Left ventricle myocardium inferior (tissue), 1 donor: ENCODE results near the gene TRIM58. TPM values are rescaled to one million over a fixed set of nuclear protein-coding genes. Genes with fewer than 3 reads are reported as not detected.

Experiments used
- DNase-seq: peaks from one replicate; pipeline ENCODE4 v3.0.0-alpha.2; 2020
- H3K27ac ChIP-seq: fragments of 200-600 bp; replicated peaks from 2 replicates; pipeline ENCODE4 v1.8.0; 2021
- H3K27me3 ChIP-seq: fragments of 200-600 bp; 2 replicates; pipeline ENCODE4 v1.8.0; 2021; ENCODE audit warnings: low read depth
- H3K36me3 ChIP-seq: fragments of 200-600 bp; 2 replicates; pipeline ENCODE4 v1.8.0; 2021
- H3K4me1 ChIP-seq: fragments of 200-600 bp; 2 replicates; pipeline ENCODE4 v1.8.0; 2021
- H3K4me3 ChIP-seq: fragments of 200-600 bp; 2 replicates; pipeline ENCODE4 v1.8.0; 2021; ENCODE audit warnings: mild to moderate bottlenecking, moderate library complexity
- H3K9me3 ChIP-seq: fragments of 200-600 bp; replicated peaks from 2 replicates; pipeline ENCODE4 v1.8.0; 2021
- intact Hi-C: fragments of 100-400 bp; cut with micrococcal nuclease; formaldehyde crosslinking; loops from one replicate; pipeline ENCODE4 v1.11.0; 2022
- total RNA-seq: library from RNA; stranded (reverse); fragmentation: NEBNext Ultra II Directional; extraction: Animal tissue kit (Norgen Biotek cat#: 25700); gene quantifications from one replicate; pipeline ENCODE4 v1.2.1, GENCODE V29; 2021
- TF ChIP-seq, protein P1 (sequence below): fragments of 200-600 bp; IDR thresholded peaks from 2 replicates; pipeline ENCODE4 v1.8.0; 2021; ENCODE audit warnings: antibody characterized with exemption, mild to moderate bottlenecking, borderline replicate concordance
- donor health status: DM: no; HTN: yes; CAD: no; lungs with severe emphysema.

TRIM58 gene
- total RNA-seq, 1 donor from 2014 or later = 0.16 TPM

GRCh38 chr1:247829656-247830055 is 27.3 kb upstream of the TRIM58 start:
- TF ChIP-seq, protein P1, sequence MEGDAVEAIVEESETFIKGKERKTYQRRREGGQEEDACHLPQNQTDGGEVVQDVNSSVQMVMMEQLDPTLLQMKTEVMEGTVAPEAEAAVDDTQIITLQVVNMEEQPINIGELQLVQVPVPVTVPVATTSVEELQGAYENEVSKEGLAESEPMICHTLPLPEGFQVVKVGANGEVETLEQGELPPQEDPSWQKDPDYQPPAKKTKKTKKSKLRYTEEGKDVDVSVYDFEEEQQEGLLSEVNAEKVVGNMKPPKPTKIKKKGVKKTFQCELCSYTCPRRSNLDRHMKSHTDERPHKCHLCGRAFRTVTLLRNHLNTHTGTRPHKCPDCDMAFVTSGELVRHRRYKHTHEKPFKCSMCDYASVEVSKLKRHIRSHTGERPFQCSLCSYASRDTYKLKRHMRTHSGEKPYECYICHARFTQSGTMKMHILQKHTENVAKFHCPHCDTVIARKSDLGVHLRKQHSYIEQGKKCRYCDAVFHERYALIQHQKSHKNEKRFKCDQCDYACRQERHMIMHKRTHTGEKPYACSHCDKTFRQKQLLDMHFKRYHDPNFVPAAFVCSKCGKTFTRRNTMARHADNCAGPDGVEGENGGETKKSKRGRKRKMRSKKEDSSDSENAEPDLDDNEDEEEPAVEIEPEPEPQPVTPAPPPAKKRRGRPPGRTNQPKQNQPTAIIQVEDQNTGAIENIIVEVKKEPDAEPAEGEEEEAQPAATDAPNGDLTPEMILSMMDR = no peak
- H3K9me3 ChIP-seq = no peaks in the 10 kb centered on the region
- no peak overlapping the region for H3K4me3 ChIP-seq
- no peak overlapping the region for H3K27ac ChIP-seq
- no peaks in the 10 kb centered on the region for H3K27me3 ChIP-seq
- no peak for DNase-seq
- no peaks in the 10 kb centered on the region for H3K4me1 ChIP-seq
- H3K36me3 ChIP-seq = no peaks in the 10 kb centered on the region
- intact Hi-C loops = no loop called here

- TF ChIP-seq, protein P1 = no peak
Observed at GRCh38 chr1:247833601-247834000, 23.4 kb upstream of the TRIM58 start.

DNA sequence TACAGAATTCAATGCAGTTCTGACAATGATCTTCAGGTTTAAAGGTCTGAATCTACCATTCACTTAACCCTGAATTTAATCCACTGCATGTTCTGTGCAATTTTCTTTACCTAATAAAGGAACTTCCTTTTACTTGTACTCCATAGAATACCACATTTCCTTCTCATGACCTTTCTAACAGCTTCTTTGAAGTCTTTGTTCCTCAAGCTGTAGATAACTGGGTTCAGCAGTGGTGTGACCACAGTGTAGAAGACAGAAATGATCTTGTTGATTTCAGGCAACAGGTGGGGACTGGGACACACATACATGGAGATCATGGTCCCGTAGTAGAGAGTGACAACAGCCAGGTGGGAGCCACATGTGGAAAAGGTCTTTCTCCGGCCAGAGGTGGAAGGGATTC is 16.2 kb upstream of the TRIM58 start:
- intact Hi-C loops = no loop called here
- Histone ChIP-seq H3K4me1 (no peaks in the 10 kb centered on the region), H3K9me3 (no peaks in the 10 kb centered on the region), H3K36me3 (no peaks in the 10 kb centered on the region), H3K27ac (no peak overlapping the region), H3K27me3 (no peaks in the 10 kb centered on the region), H3K4me3 (no peak overlapping the region)
- no peak for DNase-seq
- TF ChIP-seq, protein P1 = no peak

More at GRCh38 chr1:247833601-247834000, 23.4 kb upstream of the TRIM58 start:
- H3K4me1 ChIP-seq = no peaks in the 10 kb centered on the region
- no peak overlapping the region for H3K4me3 ChIP-seq
- no peaks in the 10 kb centered on the region for H3K9me3 ChIP-seq
- intact Hi-C loops = no loop called here
- H3K27me3 ChIP-seq = no peaks in the 10 kb centered on the region
- no peak overlapping the region for H3K27ac ChIP-seq
- H3K36me3 ChIP-seq = no peaks in the 10 kb centered on the region
- no peak for DNase-seq

DNA sequence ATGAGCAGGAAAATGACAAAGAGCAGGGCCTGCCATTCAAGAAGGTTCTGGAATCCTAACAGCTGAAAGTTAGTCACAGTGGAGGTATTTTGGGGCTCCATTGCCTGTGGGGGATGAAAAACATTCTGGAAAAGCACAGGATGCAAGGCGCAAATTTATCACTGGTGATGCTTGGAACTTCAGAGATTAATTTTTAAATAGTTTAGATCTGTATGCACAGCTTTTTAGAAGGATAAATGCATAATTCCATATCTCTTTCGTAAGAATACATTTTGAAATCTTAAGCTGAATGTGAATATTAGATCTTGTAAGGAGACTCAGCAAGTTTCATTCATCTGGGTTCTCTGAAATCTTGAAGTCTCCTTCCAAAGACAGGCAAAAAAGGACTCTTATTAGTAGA is 15.2 kb upstream of the TRIM58 start, which contains the start of gene OR11L1:
Gene OR11L1 (minus strand): TSS at position 101 of the 400 bp plus-strand sequence. CDS start 0 bp downstream, at position 101.
- H3K4me3 ChIP-seq = no peak within 1 kb of the TSS
- no peak for DNase-seq
- TF ChIP-seq, protein P1 = no peak
- H3K4me1 ChIP-seq = no peaks in the 10 kb centered on the region
- H3K27ac ChIP-seq = no peak within 1 kb of the TSS
- no peaks in the 10 kb centered on the region for H3K36me3 ChIP-seq
- no peaks in the 10 kb centered on the region for H3K9me3 ChIP-seq
- intact Hi-C loops = no loop called here
- no peaks in the 10 kb centered on the region for H3K27me3 ChIP-seq

GRCh38 chr1:247843411-247843810 is 13.6 kb upstream of the TRIM58 start:
- TF ChIP-seq, protein P1 = no peak
- Histone ChIP-seq H3K4me3 (no peak overlapping the region), H3K27me3 (no peaks in the 10 kb centered on the region), H3K36me3 (no peaks in the 10 kb centered on the region), H3K27ac (no peak overlapping the region), H3K9me3 (no peaks in the 10 kb centered on the region), H3K4me1 (no peaks in the 10 kb centered on the region)
- DNase-seq = no peak
- intact Hi-C loops = no loop called here
